GM12801 (cell line): ENCODE results near the gene CDC42BPG.

Experiments
- TF ChIP-seq, protein P1 (sequence below): IDR thresholded peaks from one replicate; pipeline ENCODE4 v1.5.1; 2011; ENCODE audit warnings: control low read depth; ENCODE audit not compliant: insufficient read length; ENCODE audit errors: extremely low read depth

The CDC42BPG gene

DNA sequence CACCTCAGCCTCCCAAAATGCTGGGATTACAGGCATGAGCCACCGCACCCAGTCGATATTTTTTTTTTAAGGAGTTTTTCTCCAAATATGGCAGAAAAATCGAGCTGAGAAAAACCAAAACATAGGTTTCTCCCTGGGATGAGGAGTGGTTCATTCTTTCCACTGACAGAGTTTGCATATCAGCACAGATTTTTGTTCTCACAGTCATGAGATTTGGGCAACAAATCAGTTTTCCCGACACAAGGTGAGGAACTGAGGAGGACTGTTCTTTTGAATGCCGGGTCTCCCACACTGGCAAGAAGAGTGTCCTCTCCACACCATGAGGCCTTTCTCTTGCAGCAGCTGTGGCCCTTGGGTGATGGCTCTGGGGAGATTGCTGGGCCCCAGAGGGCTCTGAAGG lies 37.8 kb upstream of the CDC42BPG start:
- TF ChIP-seq, protein P1, sequence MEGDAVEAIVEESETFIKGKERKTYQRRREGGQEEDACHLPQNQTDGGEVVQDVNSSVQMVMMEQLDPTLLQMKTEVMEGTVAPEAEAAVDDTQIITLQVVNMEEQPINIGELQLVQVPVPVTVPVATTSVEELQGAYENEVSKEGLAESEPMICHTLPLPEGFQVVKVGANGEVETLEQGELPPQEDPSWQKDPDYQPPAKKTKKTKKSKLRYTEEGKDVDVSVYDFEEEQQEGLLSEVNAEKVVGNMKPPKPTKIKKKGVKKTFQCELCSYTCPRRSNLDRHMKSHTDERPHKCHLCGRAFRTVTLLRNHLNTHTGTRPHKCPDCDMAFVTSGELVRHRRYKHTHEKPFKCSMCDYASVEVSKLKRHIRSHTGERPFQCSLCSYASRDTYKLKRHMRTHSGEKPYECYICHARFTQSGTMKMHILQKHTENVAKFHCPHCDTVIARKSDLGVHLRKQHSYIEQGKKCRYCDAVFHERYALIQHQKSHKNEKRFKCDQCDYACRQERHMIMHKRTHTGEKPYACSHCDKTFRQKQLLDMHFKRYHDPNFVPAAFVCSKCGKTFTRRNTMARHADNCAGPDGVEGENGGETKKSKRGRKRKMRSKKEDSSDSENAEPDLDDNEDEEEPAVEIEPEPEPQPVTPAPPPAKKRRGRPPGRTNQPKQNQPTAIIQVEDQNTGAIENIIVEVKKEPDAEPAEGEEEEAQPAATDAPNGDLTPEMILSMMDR, result no peak

DNA sequence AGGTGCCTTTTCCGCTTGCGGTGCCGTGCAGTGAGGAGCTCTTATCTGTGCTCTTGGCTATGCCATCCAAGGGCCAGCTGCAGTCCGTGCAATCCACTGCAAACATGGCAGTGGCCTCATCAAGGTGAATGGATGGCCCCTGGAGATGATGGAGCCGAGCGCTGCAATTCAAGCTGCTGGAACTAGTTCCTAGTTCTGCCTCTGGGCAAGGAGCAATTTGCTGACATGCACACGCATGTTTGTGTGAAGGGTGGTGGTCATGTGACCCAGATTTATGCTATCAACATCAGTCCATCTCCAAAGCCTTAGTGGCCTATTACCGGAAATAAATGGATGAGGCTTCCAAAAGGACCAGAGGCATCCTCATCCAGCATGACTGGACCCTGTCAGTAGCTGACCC lies 37.0 kb upstream of the CDC42BPG start:
- TF ChIP-seq, protein P1, result no peak

DNA sequence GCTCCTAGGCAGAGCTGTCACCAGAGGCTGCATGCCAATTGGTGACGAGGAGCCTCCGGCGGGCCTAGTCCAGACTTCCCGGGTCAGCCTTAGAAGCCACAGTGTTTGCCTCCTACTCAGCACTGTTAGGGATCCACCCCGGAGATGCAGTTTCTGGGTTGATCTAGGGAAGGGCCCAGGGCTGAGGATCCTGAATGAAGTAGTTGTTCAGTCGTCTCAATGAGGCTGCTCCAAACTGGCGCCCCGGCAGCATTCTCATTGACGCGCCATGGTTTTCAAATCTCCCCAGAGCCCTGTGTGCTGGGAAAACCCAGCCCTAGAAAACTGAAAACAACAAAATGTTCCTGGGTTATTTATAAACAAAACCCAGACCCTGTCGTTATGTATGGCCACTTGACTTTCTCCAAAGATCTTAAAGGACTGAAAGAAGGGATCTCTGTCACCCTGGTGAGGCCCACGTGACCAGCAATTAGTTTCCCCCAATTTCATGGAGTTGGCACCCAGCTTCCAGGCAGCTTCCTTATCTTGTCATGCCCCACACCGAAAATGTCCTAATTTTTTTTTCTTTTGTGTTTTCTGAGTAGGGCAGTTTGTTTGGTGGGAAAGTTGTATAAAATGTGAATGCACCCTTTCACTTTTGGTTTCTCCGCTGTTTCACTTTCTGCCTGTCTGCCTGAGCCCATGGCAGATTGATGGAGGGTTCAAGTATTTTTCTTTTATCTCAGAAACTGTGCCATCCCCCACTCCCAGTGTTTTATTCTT lies 36.0 kb upstream of the CDC42BPG start:
- TF ChIP-seq, protein P1, result no peak

DNA sequence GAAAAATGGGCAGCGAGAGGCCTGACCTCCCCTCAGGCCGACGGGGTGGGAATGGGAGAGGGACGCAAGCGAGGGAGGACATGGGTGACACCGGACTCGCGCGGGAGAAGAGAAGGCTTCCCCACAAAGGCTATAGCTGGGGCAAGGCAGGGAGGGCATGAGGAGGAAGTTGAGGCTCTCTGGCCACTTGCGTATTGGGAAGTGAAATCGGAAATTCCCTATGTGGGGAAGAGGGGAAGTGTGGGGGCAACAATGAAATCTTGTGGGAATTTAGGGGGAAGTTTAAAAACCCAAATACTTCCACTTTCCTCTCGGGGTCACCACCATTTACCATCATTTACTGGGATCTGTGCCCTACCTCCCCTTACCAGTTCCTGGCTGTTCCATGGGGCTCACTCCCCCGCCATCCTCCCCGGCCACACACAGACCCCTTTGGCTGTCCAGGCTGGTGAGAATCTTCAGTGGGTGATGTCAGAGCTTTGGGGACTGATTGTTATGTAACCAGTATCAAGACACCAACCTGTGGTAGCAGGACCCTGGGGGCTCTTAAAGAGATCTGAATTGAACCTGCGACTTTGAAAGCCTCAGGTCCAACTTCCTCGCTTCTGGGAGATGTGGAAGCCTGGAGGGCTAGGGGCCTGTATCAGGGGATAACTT lies 34.9 kb upstream of the CDC42BPG start:
- TF ChIP-seq, protein P1, result no peak

DNA sequence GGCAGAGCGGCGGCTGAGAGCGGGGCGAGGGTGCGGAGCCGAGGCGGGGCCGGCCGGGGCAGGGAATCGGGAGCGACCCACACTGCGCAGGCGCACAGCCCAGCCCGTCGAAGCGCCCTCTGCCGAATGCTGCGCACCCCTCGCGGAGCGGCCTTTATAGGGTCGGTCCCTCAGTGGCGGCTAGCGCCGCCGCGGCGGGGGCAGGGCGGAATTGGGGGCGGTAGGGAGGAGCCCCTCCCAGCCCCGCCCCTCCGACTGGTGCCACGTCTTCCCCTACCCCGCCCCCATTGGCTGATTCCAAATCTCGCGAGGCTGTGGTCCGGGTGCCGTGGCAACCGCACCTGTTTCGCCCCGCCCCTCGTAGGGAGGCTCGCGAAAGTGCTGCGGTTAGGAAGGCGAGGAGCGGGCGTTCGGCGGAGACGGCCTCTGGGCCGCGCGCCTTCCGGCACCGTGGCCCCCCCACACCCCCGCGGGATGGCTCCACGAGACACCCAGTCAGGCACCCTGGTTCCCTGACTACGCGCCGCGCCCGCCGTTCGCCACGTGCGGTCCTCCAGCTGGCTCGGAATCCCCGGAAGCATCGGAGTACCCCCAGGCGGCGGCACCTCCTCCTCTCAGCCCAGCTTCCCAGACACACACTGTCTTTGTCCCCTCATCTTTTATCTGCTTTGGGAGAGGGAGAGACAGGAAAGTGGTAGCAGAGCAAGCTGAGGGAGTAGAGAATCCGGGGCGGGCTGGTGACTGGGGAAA lies 34.2 kb upstream of the CDC42BPG start, which contains the start of gene EHD1:
EHD1 (minus strand) TSS at position 128 of the 750 bp plus-strand sequence. CDS start 157 bp downstream, outside the sequence.
- TF ChIP-seq, protein P1, result no peak

DNA sequence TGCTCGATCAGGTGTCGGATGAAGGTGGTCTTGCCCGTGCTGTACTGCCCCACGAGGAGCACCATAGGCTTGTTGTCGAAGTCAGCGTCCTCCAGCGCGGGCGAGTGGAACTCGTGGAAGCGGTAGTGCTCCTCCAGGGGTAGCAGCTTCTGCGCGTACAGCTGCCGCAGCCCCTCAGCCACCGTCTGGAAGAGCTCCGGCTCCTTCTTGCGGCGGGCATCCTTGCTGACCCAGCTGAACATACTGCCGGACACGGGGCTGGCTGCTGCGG lies 33.7 kb upstream of the CDC42BPG start:
- TF ChIP-seq, protein P1, result no peak
